GM13977 (cell line): ENCODE measurements around the gene PDE6A.

ENCODE experiments used
- DNase-seq: peaks from one replicate; pipeline ENCODE4 v3.0.0; 2012; ENCODE audit warnings: low spot score
- in situ Hi-C: fragments of 300-500 bp; cut with MboI; formaldehyde crosslinking; loops from one replicate; pipeline ENCODE4 v1.12.0; 2022; ENCODE audit warnings: low sequenced_read_pairs, low pct_unique_long_range_greater_than_20kb, mixed read lengths, inconsistent platforms; ENCODE audit not compliant: unreplicated experiment
- TF ChIP-seq, protein P1 (sequence below): IDR thresholded peaks from 2 replicates; pipeline ENCODE4 v1.5.1; 2012; ENCODE audit warnings: mild to moderate bottlenecking, control low read depth; ENCODE audit not compliant: insufficient read depth; ENCODE audit errors: extremely low read depth, missing control alignments

Gene PDE6A

DNA sequence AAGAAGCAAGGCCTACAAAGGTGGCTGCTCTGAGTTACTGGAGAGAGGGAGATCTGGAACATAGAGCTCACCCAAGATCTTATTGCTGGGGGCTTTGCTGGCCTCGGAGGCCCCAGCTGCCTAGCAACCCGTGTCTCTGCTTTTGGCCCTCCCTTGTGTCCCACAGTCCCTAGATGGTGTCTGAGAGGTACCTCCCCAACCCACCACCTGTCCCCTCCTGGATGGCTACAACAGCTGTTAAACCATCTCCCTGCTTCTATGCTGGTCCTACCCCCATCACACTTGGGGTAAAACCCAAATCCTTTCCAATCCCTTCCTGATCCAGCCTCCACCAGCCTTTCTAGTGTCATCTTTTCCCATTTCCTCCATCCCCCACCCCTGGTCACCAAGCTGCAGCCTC lies 127.9 kb downstream of the PDE6A start:
- TF ChIP-seq, protein P1, sequence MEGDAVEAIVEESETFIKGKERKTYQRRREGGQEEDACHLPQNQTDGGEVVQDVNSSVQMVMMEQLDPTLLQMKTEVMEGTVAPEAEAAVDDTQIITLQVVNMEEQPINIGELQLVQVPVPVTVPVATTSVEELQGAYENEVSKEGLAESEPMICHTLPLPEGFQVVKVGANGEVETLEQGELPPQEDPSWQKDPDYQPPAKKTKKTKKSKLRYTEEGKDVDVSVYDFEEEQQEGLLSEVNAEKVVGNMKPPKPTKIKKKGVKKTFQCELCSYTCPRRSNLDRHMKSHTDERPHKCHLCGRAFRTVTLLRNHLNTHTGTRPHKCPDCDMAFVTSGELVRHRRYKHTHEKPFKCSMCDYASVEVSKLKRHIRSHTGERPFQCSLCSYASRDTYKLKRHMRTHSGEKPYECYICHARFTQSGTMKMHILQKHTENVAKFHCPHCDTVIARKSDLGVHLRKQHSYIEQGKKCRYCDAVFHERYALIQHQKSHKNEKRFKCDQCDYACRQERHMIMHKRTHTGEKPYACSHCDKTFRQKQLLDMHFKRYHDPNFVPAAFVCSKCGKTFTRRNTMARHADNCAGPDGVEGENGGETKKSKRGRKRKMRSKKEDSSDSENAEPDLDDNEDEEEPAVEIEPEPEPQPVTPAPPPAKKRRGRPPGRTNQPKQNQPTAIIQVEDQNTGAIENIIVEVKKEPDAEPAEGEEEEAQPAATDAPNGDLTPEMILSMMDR, result no peak
- in situ Hi-C loops, result no loop called here
- no peak for DNase-seq

DNA sequence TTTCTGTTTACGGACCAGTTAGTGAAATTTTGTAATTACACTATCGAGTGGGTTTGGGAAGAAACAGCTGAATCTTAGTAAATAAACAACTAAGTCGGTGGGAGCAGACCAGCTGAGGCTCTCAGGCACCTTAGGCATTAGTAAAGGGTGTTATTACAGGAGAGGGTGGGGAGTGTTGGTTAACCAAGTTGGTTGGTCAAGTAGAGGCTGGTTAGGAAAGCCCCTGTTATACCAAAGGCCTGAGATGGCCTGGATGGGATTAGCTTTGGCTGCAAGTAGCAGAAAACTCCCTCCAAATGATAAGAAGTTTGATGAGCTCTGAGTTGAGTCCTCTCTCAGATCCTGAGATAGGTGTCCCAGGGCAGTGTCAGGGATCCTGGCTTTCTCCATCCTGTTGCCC lies 133.1 kb downstream of the PDE6A start:
- TF ChIP-seq, protein P1, result no peak
- in situ Hi-C loops, result no loop called here

DNA sequence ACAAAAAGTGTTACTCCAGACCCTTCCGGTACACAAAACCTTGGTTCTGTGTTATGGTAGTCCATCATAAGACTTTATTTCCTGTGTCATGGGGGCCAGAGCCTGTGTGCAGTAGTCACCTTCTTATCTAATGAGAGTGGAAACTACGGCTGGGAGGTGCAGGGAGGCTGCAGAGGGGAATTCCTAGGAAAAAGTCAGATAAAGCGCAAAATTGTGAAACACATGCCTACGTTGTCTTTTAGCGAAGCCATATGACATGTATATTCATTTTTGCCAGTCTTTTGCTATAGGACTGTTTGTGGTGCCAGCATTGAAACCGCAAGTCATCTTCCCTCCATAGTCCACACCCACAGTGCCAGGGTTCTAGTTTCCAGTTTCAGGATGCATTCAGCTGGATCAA lies 133.7 kb downstream of the PDE6A start:
- TF ChIP-seq, protein P1, result no peak
- DNase-seq, result no peak
- in situ Hi-C loops, result no loop called here

More for the DNA sequence above, 133.1 kb downstream of the PDE6A start:
- no peak for DNase-seq

DNA sequence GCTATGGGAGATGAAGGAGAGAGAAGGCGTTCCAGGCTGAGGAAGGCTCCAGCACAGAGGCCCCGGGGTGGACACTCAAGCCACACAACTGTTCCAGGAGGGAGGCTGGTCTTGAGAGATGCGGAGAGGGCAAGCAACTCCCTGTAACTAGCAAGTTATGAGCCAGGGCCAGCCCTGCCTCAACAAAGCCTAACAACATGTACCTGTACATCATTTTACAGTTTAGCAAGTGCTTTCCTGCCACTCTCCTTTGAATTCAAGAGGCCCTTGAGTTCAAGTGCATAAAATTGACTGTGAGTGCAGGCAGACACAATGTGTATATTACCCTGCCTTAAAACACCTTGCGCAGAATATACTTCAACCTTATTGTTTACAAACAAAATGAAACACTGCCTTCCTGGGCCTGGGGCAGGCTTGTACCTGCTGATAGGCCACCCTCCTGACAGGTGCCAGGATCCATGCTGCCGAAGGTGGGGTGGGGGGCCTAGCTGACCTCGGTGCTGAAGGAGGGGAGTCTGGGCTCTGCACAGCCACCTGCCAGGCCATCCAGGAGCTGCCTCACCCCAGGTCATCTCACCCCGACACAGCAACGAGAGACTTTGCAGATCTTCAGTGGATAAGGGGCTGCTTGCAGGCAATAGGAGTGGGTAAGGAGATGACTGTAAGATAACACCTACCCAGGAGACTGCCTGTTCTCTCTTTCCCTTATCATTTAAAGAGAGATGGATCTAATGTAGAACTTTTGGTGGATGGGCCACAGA lies 134.5 kb downstream of the PDE6A start:
- TF ChIP-seq, protein P1, result no peak
- no peak for DNase-seq
- in situ Hi-C loops, result no loop called here

DNA sequence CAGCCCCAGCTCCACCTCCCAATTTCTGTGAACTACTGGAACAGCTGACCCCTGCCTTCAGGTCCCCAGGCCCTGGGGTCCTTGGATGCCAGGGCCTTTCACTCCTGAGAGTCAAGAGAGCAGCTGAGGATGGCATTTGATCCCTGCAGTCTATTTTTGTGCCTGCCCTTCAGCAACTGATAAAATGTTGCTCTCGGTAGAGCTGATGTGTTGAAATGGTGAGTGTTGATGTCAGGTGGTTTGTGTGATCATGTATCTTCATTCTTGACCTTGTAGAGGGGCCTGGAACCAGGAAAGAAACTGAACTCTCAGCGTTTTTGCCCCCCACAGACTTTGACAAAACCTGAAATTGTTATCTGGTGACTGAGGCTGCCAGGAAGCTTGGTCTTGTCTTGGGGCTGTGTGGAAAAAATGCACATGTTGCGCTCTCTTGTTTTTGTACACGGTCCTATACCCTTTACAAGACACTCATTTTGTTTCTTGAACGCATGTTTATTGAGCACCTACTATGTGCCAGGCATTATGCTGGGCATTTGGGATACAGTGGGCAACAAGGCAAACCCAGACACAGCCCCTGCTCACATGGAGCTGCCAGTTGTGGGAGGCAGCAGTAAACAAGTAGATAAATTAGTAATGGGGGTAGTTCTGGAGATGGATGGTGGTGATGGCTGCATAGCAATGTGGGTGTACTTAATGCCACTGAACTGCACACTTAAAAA lies 136.2 kb downstream of the PDE6A start:
- in situ Hi-C loops, result no loop called here
- TF ChIP-seq, protein P1, result no peak
- no peak for DNase-seq
